Natural killer cell (primary cell): Measurements from ENCODE around the gene CDV3. TPM values are rescaled to one million over a fixed set of nuclear protein-coding genes. Genes with fewer than 3 reads are reported as not detected.
A peak's percentile ranks its signal among the peaks of the same experiment; 100 is the strongest.
"Not testable (repeated sequence)": the region's sequence is repeated elsewhere in the genome, so short reads cannot be mapped to it uniquely, and the experiment has no call there.

Source experiments
- ATAC-seq, 3 donors: fragments of 150-1000 bp in 2 of 3; fragments of 200-7000 bp in 1 of 3; cut with Tn5 transposase; 1 replicate in 1 of 3; 2 replicates in 2 of 3; pipeline ENCODE4 v1.10.0; 2021; ENCODE audit warnings: mild to moderate bottlenecking in 2 of 3, moderate library complexity in 2 of 3
- DNase-seq, 2 donors: peaks; one replicate each; pipeline versions ENCODE4 v3.0.0 to v3.0.0-alpha.2; 2013 to 2021; ENCODE audit warnings: mixed read lengths in 1 of 2
- H3K27ac ChIP-seq: one replicate; pipeline ENCODE4 v1.5.1; 2013; ENCODE audit warnings: mild to moderate bottlenecking, low read length
- H3K27me3 ChIP-seq: one replicate; pipeline ENCODE4 v1.6.1; 2013; ENCODE audit warnings: low read length; ENCODE audit not compliant: control insufficient read depth, insufficient read depth
- H3K36me3 ChIP-seq: one replicate; pipeline ENCODE4 v1.6.1; 2013; ENCODE audit warnings: low read length; ENCODE audit not compliant: control insufficient read depth, insufficient read depth
- H3K4me1 ChIP-seq: one replicate; pipeline ENCODE4 v1.6.1; 2013; ENCODE audit warnings: low read length; ENCODE audit not compliant: control insufficient read depth, insufficient read depth
- H3K4me3 ChIP-seq: one replicate; pipeline ENCODE4 v1.5.1; 2013; ENCODE audit warnings: low read length
- H3K9me3 ChIP-seq: one replicate; pipeline ENCODE4 v1.6.1; 2013; ENCODE audit warnings: low read length; ENCODE audit not compliant: control insufficient read depth, insufficient read depth
- H3K27ac Mint-ChIP-seq, 2 donors: one replicate each; pipeline ENCODE4 v1.8.0; 2022; ENCODE audit warnings: mild to moderate bottlenecking in 2 of 2, mixed read lengths in 2 of 2, moderate library complexity in 1 of 2
- H3K27me3 Mint-ChIP-seq, 2 donors: one replicate each; pipeline ENCODE4 v1.8.0; 2022; ENCODE audit warnings: low read depth in 2 of 2, mixed read lengths in 2 of 2
- H3K36me3 Mint-ChIP-seq: one replicate; pipeline ENCODE4 v1.8.0; 2022; ENCODE audit warnings: mixed read lengths
- H3K4me1 Mint-ChIP-seq, 2 donors: one replicate each; pipeline ENCODE4 v1.8.0; 2022; ENCODE audit warnings: mixed read lengths in 2 of 2
- H3K4me3 Mint-ChIP-seq: one replicate; pipeline ENCODE4 v1.8.0; 2022; ENCODE audit warnings: mild to moderate bottlenecking, moderate library complexity, mixed read lengths
- H3K9me3 Mint-ChIP-seq, 2 donors: one replicate each; pipeline ENCODE4 v1.8.0; 2022; ENCODE audit warnings: mixed read lengths in 2 of 2
- WGBS: methylation state at CpG from one replicate; pipeline ENCODE4 v1.1.7; 2013; ENCODE audit warnings: missing lambda C conversion rate; ENCODE audit not compliant: insufficient coverage; 5-methylcytosine and 5-hydroxymethylcytosine counted together
- intact Hi-C: fragments of 100-400 bp; cut with micrococcal nuclease; formaldehyde crosslinking; loops from one replicate; pipeline ENCODE4 v1.14.2; 2022
- total RNA-seq, 4 donors: library from RNA; stranded (reverse); fragments of 120-200 nt in 1 of 4; gene quantifications; one replicate each; pipeline versions ENCODE4 v1.2.3 to v1.2.4, GENCODE V29; 2013 to 2022
- TF ChIP-seq, protein P1 (sequence below): fragments of 200-600 bp; IDR thresholded peaks from one replicate; pipeline ENCODE4 v1.8.0; 2022; ENCODE audit warnings: antibody characterized with exemption

Gene CDV3
- total RNA-seq, 3 donors from 2014 or later (not counting 1 experiment from before 2014, with no cell fraction given): 214 to 229 (median 228) TPM

DNA sequence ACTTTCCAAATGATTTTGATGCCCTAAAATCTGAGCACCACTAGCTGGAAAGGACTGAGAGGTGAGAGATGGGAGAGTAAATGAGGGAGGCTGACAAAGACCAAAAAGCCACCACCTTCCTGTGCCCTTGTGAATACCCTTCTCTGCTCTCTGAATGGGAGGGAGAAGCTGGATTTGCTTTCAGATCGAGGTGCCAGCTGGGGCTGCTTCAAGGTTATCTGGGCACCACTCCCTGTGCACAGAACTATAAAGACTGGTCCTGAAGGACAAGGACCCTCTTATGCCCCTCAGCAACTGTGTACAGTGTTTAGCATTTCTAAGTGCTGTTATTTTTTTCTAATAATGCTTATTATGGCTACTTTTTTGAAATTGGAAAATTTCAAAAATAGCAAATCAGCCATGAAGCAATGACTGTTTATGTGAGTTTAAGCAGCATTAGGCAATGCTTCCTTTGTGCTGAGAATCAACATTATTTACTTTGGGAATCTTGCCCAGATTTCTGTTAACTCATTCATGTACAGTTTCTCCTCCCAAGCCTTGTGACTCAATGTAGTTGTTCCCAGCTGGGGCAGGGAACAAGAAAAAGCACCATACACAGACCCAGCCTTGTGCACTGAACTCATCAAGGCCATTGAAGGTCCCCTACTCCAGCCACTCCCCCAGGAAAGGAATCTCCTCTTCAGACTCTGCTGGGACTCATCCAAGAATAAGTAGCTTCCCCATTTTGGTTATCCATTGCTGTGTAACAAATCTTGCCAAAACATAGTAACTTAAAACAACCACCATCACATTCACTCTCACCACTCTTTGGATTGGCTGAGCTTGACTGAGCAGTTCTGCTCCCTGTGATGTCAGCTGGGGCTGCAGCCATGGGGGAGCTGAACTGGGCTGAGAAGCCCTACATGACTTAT lies 37.3 kb upstream of the CDV3 start:
- Mint-ChIP-seq H3K27ac (no peak overlapping the region), H3K4me1 (no peaks in the 10 kb centered on the region), H3K9me3 (no peaks in the 10 kb centered on the region), H3K36me3 (no peaks in the 10 kb centered on the region), H3K4me3 (no peak overlapping the region), H3K27me3 (peaks cover 0 to 11% of the 10 kb centered on the region in 2 donors)
- intact Hi-C loops: no loop called here
- H3K27ac ChIP-seq: no peak overlapping the region
- TF ChIP-seq, protein P1, sequence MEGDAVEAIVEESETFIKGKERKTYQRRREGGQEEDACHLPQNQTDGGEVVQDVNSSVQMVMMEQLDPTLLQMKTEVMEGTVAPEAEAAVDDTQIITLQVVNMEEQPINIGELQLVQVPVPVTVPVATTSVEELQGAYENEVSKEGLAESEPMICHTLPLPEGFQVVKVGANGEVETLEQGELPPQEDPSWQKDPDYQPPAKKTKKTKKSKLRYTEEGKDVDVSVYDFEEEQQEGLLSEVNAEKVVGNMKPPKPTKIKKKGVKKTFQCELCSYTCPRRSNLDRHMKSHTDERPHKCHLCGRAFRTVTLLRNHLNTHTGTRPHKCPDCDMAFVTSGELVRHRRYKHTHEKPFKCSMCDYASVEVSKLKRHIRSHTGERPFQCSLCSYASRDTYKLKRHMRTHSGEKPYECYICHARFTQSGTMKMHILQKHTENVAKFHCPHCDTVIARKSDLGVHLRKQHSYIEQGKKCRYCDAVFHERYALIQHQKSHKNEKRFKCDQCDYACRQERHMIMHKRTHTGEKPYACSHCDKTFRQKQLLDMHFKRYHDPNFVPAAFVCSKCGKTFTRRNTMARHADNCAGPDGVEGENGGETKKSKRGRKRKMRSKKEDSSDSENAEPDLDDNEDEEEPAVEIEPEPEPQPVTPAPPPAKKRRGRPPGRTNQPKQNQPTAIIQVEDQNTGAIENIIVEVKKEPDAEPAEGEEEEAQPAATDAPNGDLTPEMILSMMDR: no peak
- H3K9me3 ChIP-seq: peaks cover 3% of the 10 kb centered on the region
- WGBS: 73% methylated on average over 1 of the region's 1 CpG
- ATAC-seq (no peak), DNase-seq (no peak)
- no peak overlapping the region for H3K4me3 ChIP-seq
- H3K4me1 ChIP-seq: peaks cover 3% of the 10 kb centered on the region
- no peaks in the 10 kb centered on the region for H3K36me3 ChIP-seq
- H3K27me3 ChIP-seq: no peaks in the 10 kb centered on the region

- H3K9me3 ChIP-seq, H3K27me3 ChIP-seq, DNase-seq, H3K4me1 Mint-ChIP-seq, H3K27ac ChIP-seq, H3K4me3 Mint-ChIP-seq, H3K36me3 Mint-ChIP-seq, H3K36me3 ChIP-seq, H3K27ac Mint-ChIP-seq, H3K4me1 ChIP-seq, ATAC-seq, intact Hi-C loops, H3K9me3 Mint-ChIP-seq, H3K4me3 ChIP-seq: not testable (repeated sequence)
- 98% methylated on average over 11 of the region's 11 CpGs for whole genome bisulfite sequencing
- peaks cover 0 to 11% of the 10 kb centered on the region in 2 donors for H3K27me3 Mint-ChIP-seq
These were observed 36.4 kb upstream of the CDV3 start for GRCh38 chr3:133537131-133537530.

GRCh38 chr3:133538154-133538553 lies 35.3 kb upstream of the CDV3 start:
- no peaks in the 10 kb centered on the region for H3K4me1 Mint-ChIP-seq
- no peak overlapping the region for H3K27ac Mint-ChIP-seq
- H3K27me3 Mint-ChIP-seq: peaks cover 0 to 11% of the 10 kb centered on the region in 2 donors
- TF ChIP-seq, protein P1: no peak
- Histone ChIP-seq H3K4me1 (peaks cover 3% of the 10 kb centered on the region), H3K4me3 (no peak overlapping the region), H3K36me3 (no peaks in the 10 kb centered on the region), H3K9me3 (peaks cover 3% of the 10 kb centered on the region), H3K27me3 (no peaks in the 10 kb centered on the region), H3K27ac (no peak overlapping the region)
- H3K9me3 Mint-ChIP-seq: no peaks in the 10 kb centered on the region
- H3K36me3 Mint-ChIP-seq: no peaks in the 10 kb centered on the region
- 84% methylated on average over 2 of the region's 2 CpGs for WGBS
- H3K4me3 Mint-ChIP-seq: no peak overlapping the region
- intact Hi-C loops: no loop called here
- ATAC-seq (no peak), DNase-seq (no peak)

DNA sequence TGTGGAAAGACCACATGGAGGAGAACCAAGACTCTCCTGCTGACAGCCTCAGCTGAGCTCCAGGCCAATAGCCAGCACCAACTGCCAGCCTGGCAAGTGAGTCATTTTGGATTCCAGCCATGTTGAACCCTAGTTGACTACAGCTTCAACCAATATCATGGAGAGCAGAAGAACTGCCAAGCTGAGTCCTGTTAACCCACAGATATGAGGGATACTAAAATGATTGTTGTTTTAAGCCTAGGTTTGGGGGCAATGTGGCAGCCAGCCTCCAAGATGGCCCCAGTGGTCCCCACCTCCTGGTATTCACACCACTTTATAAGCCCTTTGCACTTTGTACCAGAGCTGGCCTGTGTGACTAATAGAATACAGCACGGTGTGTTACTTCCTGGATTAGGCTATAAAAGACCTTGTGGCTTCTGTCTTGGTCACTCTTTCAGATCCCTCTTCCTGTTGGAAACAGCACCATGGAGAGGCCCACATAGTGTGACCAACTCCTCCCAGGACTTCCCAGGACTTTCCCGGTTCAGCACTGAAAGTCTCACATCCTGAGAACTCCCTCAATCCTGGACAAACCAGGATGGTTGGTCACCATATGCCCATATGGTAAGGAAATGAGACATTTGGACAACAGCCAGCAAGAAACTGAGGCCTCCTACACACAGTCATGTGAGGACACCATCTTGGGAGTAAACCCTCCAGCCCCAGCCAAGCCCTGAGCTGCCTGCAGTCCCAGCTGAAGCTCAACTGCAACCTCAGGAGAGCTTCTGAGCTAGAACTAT lies 32.4 kb upstream of the CDV3 start:
- Histone ChIP-seq H3K9me3 (peaks cover 3% of the 10 kb centered on the region), H3K27me3 (no peaks in the 10 kb centered on the region), H3K4me1 (peaks cover 3% of the 10 kb centered on the region), H3K4me3 (no peak overlapping the region), H3K27ac (no peak overlapping the region), H3K36me3 (no peaks in the 10 kb centered on the region)
- no peak for DNase-seq
- intact Hi-C loops: no loop called here
- ATAC-seq: peak in 2 of 3 donors; percentile 40 to 43
- WGBS: 45% methylated on average over 2 of the region's 2 CpGs
- H3K27me3 Mint-ChIP-seq: peaks cover 0 to 8% of the 10 kb centered on the region in 2 donors
- H3K4me1 Mint-ChIP-seq: no peaks in the 10 kb centered on the region
- no peaks in the 10 kb centered on the region for H3K9me3 Mint-ChIP-seq
- H3K4me3 Mint-ChIP-seq: no peak overlapping the region
- no peaks in the 10 kb centered on the region for H3K36me3 Mint-ChIP-seq
- TF ChIP-seq, protein P1: no peak
- no peak overlapping the region for H3K27ac Mint-ChIP-seq
